ENCODE data around the gene COL5A3.

GRCh38 chr19:9968820-9969687 lies 41.2 kb downstream of the COL5A3 start:
- TF ChIP-seq POLR2A (IDR thresholded peaks at IDR 0.05; ENCODE audit: low read length) (no peak), GATA1 (IDR thresholded peaks at IDR 0.05; ENCODE audit: low read depth, low read length) (no peak)

All from erythroblast (primary cell).